GM12878 (cell line): ENCODE data around the gene KLF3. TPM values are rescaled to one million over a fixed set of nuclear protein-coding genes. Genes with fewer than 3 reads are reported as not detected.

Source experiments
- ATAC-seq: fragments of 200-7000 bp; cut with Tn5 transposase; 3 replicates; pipeline ENCODE4 v1.9.1; 2020; ENCODE audit warnings: mild to moderate bottlenecking, moderate library complexity
- BruUV-seq: library from RNA; stranded (reverse); fragments of 400-500 nt; replicated peaks from 2 replicates; lab custom pipeline; 2021; lab: Mats Ljungman, UMichigan
- CTCF ChIA-PET: fragments of 300-600 bp; sonication (Branson Sonifier 250); formaldehyde crosslinking; extraction: SDS; loops from one replicate; lab custom pipeline; 2021; ENCODE audit warnings: inconsistent platforms; lab: Yijun Ruan, JAX
- POLR2A ChIA-PET: fragments of 350-600 bp; formaldehyde crosslinking; extraction: SDS; loops from one replicate; lab custom pipeline; 2021; ENCODE audit warnings: inconsistent platforms; lab: Charles Lee
- RAD21 ChIA-PET: fragments of 300-600 bp; sonication (Branson Sonifier 250); formaldehyde crosslinking; loops from one replicate; lab custom pipeline; 2023; ENCODE audit warnings: antibody characterized with exemption; ENCODE audit not compliant: unreplicated experiment; lab: Charles Lee
- SMC1A ChIA-PET: fragments of 300-600 bp; sonication (Branson Sonifier 250); formaldehyde crosslinking; loops from one replicate; lab custom pipeline; 2023; ENCODE audit not compliant: unreplicated experiment, uncharacterized antibody; lab: Charles Lee
- DNase-seq: peaks from one replicate; pipeline ENCODE4 v3.0.0-alpha.2; 2011; ENCODE audit warnings: low read depth, low spot score
- FAIRE-seq: peaks from 3 replicates; lab custom pipeline; 2011; peaks lifted over from hg19 to GRCh38; lab: Jason Lieb, UNC
- H2AFZ ChIP-seq: 2 replicates; pipeline ENCODE4 v1.6.0; 2011; ENCODE audit warnings: low read depth, low read length, control low read depth; ENCODE audit not compliant: control insufficient read depth
- H3K27ac ChIP-seq: 2 replicates; pipeline ENCODE4 v1.5.1; 2011; ENCODE audit warnings: control low read depth; ENCODE audit not compliant: control insufficient read depth, insufficient read depth
- H3K27me3 ChIP-seq, 2 experiments: replicated peaks in 1 of 2; 2 replicates each; pipeline versions ENCODE4 v1.6.0 to v1.6.1; 2011; ENCODE audit warnings: low read length in 1 of 2; ENCODE audit not compliant: control insufficient read depth in 2 of 2, insufficient read depth in 2 of 2
- H3K36me3 ChIP-seq, 2 experiments: 2 replicates each; pipeline ENCODE4 v1.5.1; 2011; ENCODE audit warnings: low read length in 1 of 2; ENCODE audit not compliant: control insufficient read depth in 2 of 2, insufficient read depth in 2 of 2
- H3K4me1 ChIP-seq: 2 replicates; pipeline ENCODE4 v1.6.1; 2011; ENCODE audit warnings: mild to moderate bottlenecking, low read length, moderate library complexity, mixed read lengths; ENCODE audit not compliant: control insufficient read depth, insufficient read depth
- H3K4me2 ChIP-seq: 2 replicates; pipeline ENCODE4 v1.6.0; 2011; ENCODE audit warnings: control low read depth; ENCODE audit not compliant: control insufficient read depth, insufficient read depth
- H3K4me3 ChIP-seq: fragments of 200-600 bp; sonication (generic); 2 replicates; pipeline ENCODE4 v1.5.1; 2016
- H3K79me2 ChIP-seq: 2 replicates; pipeline ENCODE4 v1.6.0; 2011; ENCODE audit warnings: low read length; ENCODE audit not compliant: control insufficient read depth, insufficient read depth
- H3K9ac ChIP-seq: 2 replicates; pipeline ENCODE4 v1.8.0; 2011; ENCODE audit warnings: low read length, control low read depth, mixed read lengths; ENCODE audit not compliant: control insufficient read depth, insufficient read depth
- H3K9me3 ChIP-seq: replicated peaks from 3 replicates; pipeline ENCODE4 v1.5.1; 2011; ENCODE audit warnings: mild to moderate bottlenecking, low read length; ENCODE audit not compliant: control insufficient read depth, insufficient read depth
- H4K20me1 ChIP-seq: 2 replicates; pipeline ENCODE4 v1.6.0; 2011; ENCODE audit not compliant: control insufficient read depth, insufficient read depth
- CREM ChIP-seq: IDR thresholded peaks from 2 replicates; pipeline ENCODE4 v1.6.1; 2014; ENCODE audit warnings: antibody characterized with exemption, low read depth
- HDAC6 ChIP-seq: fragments of 200-600 bp; sonication (generic); IDR thresholded peaks from one replicate; pipeline ENCODE4 v1.8.0; 2017; ENCODE audit warnings: antibody characterized with exemption; ENCODE audit not compliant: unreplicated experiment
- JUND ChIP-seq: IDR thresholded peaks from 2 replicates; pipeline ENCODE4 v1.6.1; 2012; ENCODE audit warnings: low read depth, mild to moderate bottlenecking, low read length, improper control_type of control experiment, moderate library complexity
- NFIC ChIP-seq: IDR thresholded peaks from 2 replicates; pipeline ENCODE4 v1.6.1; 2012; ENCODE audit warnings: low read depth, mild to moderate bottlenecking, inconsistent platforms, low read length, moderate library complexity
- PAX5 ChIP-seq: IDR thresholded peaks from 2 replicates; pipeline ENCODE4 v1.6.1; 2011; ENCODE audit warnings: low read depth, low read length, borderline replicate concordance
- RELB ChIP-seq: fragments of 450-650 bp; IDR thresholded peaks from 2 replicates; pipeline ENCODE4 v1.6.1; 2017; ENCODE audit warnings: low read depth, mild to moderate bottlenecking, moderate library complexity
- ZBED1 ChIP-seq: IDR thresholded peaks from 2 replicates; pipeline ENCODE4 v1.6.1; 2016; ENCODE audit warnings: borderline replicate concordance
- WGBS: methylation state at CpG from one replicate; pipeline ENCODE4 v1.1.6; 2016; ENCODE audit warnings: low lambda C conversion rate; ENCODE audit not compliant: insufficient replicate concordance, insufficient coverage; ENCODE audit errors: missing lambda C conversion rate; 5-methylcytosine and 5-hydroxymethylcytosine counted together
- in situ Hi-C: fragments of 300-500 bp; cut with MboI; formaldehyde crosslinking; loops from 9 replicates; pipeline ENCODE4 v1.14.3; 2018; ENCODE audit warnings: mixed read lengths
- intact Hi-C: fragments of 100-400 bp; cut with micrococcal nuclease; formaldehyde crosslinking; loops from one replicate; pipeline ENCODE4 v1.14.2; 2022; ENCODE audit not compliant: unreplicated experiment
- polyA plus RNA-seq, 11 experiments: library from polyadenylated mRNA; depleted of rRNA in 4 of 11; unstranded in 6 of 11; stranded (reverse) in 5 of 11; fragments of >200 nt; fragmentation: Nextera tagmentation in 4 of 11; fragmentation: Illumina TruSeq in 1 of 11; extraction: Ambion mirVana in 4 of 11; extraction: Trizol in 1 of 11; gene quantifications; 1 replicate in 1 of 11; 2 replicates in 10 of 11; pipeline versions ENCODE4 v1.2.1 to v1.2.3, GENCODE V29; 2011 to 2016; ENCODE audit warnings: inconsistent platforms in 2 of 11, missing spikeins in 2 of 11, low read depth in 1 of 11
- total RNA-seq, 4 experiments: library from RNA; depleted of rRNA in 3 of 4; stranded (reverse); fragments of >200 nt in 3 of 4; fragmentation: Illumina TruSeq in 1 of 4; extraction: Trizol in 1 of 4; gene quantifications; 2 replicates each; pipeline versions ENCODE4 v1.2.1 to v1.2.3, GENCODE V29; 2013 to 2021
- TF ChIP-seq, protein P1 (sequence below): fragments of 450-650 bp; IDR thresholded peaks from 2 replicates; pipeline ENCODE4 v1.6.1; 2017; ENCODE audit warnings: mild to moderate bottlenecking, moderate library complexity

The KLF3 gene
- total and polyA plus RNA-seq, 10 of the 15 experiments (the other 5 are each of a cell fraction or from before 2014, with no cell fraction given) = 1.4 to 5.8 (median 2.1) TPM

GRCh38 chr4:38666766-38667084 lies 2.7 kb downstream of the KLF3 start:
- no peak overlapping the region for H2AFZ ChIP-seq
- peaks cover 29% of the 10 kb centered on the region for H3K4me1 ChIP-seq
- H3K4me2 ChIP-seq = peak overlapping the region; percentile 94
- POLR2A ChIA-PET = interaction anchor here (1.1 to 1.4 kb wide), 2 partner anchors 487 to 493 kb away, joined by 3 read pairs; no protein-coding TSS in a partner anchor
- FAIRE-seq = no peak
- TSS peak; percentile 59 for BruUV-seq
- H3K27me3 ChIP-seq = peaks cover 0 to 4% of the 10 kb centered on the region in 2 experiments; a peak in 1 of 4 replicates
- TF ChIP-seq NFIC (peak; percentile 3; the same call in 1 of the 2 replicates), HDAC6 (no peak)
- H3K79me2 ChIP-seq = peaks cover 69% of the 10 kb centered on the region
- intact Hi-C loops = loop anchor here (5.0 kb wide), 1 partner anchor 144 kb away; no protein-coding TSS in a partner anchor
- SMC1A ChIA-PET = interaction anchor here (0.8 to 8.4 kb wide), 9 partner anchors 9 to 598 kb away, joined by 3 to 82 read pairs (median 4); no protein-coding TSS in a partner anchor
- ATAC-seq = no peak
- H3K9me3 ChIP-seq = no peaks in the 10 kb centered on the region
- peak overlapping the region; percentile 61 for H3K9ac ChIP-seq
- no peak for DNase-seq
- H3K36me3 ChIP-seq = no peaks in the 10 kb centered on the region
- CTCF ChIA-PET = interaction anchor here (0.6 to 4.0 kb wide), 11 partner anchors 9 to 597 kb away, joined by 3 to 28 read pairs (median 4); no protein-coding TSS in a partner anchor
- no peaks in the 10 kb centered on the region for H4K20me1 ChIP-seq
- RAD21 ChIA-PET = interaction anchor here (1.1 to 7.2 kb wide), 7 partner anchors 8 to 487 kb away, joined by 3 to 66 read pairs (median 6); no protein-coding TSS in a partner anchor
- in situ Hi-C loops = no loop called here
- peak overlapping the region; percentile 70 for H3K27ac ChIP-seq
- H3K4me3 ChIP-seq = peak overlapping the region; percentile 61
- 0% methylated on average over 1 of the region's 1 CpG for WGBS

DNA sequence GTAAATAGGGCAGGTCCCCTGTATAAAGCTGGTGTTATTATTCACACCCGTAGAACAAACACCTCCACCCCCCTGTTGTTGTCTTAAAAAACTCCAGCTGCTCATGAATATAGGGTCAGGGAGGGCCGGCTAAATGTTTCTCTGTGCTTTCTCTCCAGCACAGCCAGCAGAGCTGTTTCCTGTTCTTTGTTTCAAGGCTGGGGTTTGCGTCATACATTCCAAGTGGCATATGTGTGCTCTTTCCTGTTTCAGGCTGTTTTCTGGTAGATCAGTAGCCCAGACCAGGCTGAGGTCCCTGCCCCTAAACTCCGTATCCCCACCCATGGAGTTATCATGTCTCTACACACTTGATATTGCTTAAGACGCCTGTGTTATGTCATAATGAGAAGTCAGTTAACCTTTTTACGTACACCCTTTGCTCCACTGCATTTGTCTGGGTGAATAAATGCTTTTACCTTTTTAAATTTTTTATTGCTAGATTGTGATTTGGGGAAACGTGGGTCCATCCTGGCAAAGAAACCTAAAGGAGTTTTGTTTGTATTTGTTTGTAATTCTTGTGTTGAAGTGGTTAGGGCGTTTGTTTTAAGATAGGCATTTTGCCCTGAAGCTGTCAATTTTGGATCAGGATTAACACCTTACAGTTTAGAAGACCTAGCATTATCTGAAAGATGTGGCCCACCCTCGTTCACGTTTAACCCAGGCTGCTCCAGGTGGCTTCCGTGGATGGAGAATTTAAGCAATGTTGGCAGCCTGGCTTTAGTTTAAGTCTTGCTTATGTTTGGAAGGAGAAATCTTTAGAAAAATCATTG lies 3.3 kb downstream of the KLF3 start:
- SMC1A ChIA-PET = interaction anchor here (0.8 to 8.4 kb wide), 8 partner anchors 8 to 598 kb away, joined by 3 to 82 read pairs (median 4); no protein-coding TSS in a partner anchor
- Histone ChIP-seq H3K36me3 (no peaks in the 10 kb centered on the region), H3K9ac (peak overlapping the region; percentile 61), H3K4me3 (peak overlapping the region; percentile 61), H2AFZ (peak overlapping the region; percentile 46), H3K27me3 (peaks cover 0 to 4% of the 10 kb centered on the region in 2 experiments; a peak in 1 of 4 replicates), H4K20me1 (no peaks in the 10 kb centered on the region), H3K4me1 (peaks cover 33% of the 10 kb centered on the region), H3K27ac (peak overlapping the region; percentile 70), H3K4me2 (peak overlapping the region; percentile 94), H3K79me2 (peaks cover 75% of the 10 kb centered on the region), H3K9me3 (no peaks in the 10 kb centered on the region)
- DNase-seq = no peak
- CTCF ChIA-PET = interaction anchor here (0.6 to 5.5 kb wide), 12 partner anchors 8 to 597 kb away, joined by 3 to 67 read pairs (median 4); no protein-coding TSS in a partner anchor
- in situ Hi-C loops = no loop called here
- POLR2A ChIA-PET = interaction anchor here (1.1 to 1.4 kb wide), 2 partner anchors 488 to 493 kb away, joined by 3 read pairs; no protein-coding TSS in a partner anchor
- WGBS = 20% methylated on average over 11 of the region's 11 CpGs
- no TSS peak for BruUV-seq
- peak; percentile 13 for FAIRE-seq
- ATAC-seq = peak; percentile 48
- RAD21 ChIA-PET = interaction anchor here (1.1 to 7.2 kb wide), 8 partner anchors 8 to 598 kb away, joined by 3 to 66 read pairs (median 6); no protein-coding TSS in a partner anchor
- intact Hi-C loops = loop anchor here (5.0 kb wide), 1 partner anchor 145 kb away; no protein-coding TSS in a partner anchor
- peak; percentile 81 for TF ChIP-seq CREM
- TF ChIP-seq RELB = 0 out of 2 replicates have a peak, but pooled peaks have one; percentile 21
- TF ChIP-seq ZBED1 = no peak
- TF ChIP-seq JUND = no peak
- TF ChIP-seq, protein P1, sequence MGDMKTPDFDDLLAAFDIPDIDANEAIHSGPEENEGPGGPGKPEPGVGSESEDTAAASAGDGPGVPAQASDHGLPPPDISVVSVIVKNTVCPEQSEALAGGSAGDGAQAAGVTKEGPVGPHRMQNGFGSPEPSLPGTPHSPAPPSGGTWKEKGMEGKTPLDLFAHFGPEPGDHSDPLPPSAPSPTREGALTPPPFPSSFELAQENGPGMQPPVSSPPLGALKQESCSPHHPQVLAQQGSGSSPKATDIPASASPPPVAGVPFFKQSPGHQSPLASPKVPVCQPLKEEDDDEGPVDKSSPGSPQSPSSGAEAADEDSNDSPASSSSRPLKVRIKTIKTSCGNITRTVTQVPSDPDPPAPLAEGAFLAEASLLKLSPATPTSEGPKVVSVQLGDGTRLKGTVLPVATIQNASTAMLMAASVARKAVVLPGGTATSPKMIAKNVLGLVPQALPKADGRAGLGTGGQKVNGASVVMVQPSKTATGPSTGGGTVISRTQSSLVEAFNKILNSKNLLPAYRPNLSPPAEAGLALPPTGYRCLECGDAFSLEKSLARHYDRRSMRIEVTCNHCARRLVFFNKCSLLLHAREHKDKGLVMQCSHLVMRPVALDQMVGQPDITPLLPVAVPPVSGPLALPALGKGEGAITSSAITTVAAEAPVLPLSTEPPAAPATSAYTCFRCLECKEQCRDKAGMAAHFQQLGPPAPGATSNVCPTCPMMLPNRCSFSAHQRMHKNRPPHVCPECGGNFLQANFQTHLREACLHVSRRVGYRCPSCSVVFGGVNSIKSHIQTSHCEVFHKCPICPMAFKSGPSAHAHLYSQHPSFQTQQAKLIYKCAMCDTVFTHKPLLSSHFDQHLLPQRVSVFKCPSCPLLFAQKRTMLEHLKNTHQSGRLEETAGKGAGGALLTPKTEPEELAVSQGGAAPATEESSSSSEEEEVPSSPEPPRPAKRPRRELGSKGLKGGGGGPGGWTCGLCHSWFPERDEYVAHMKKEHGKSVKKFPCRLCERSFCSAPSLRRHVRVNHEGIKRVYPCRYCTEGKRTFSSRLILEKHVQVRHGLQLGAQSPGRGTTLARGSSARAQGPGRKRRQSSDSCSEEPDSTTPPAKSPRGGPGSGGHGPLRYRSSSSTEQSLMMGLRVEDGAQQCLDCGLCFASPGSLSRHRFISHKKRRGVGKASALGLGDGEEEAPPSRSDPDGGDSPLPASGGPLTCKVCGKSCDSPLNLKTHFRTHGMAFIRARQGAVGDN = no peak
- no peak for TF ChIP-seq PAX5
